MV-4-11 (cell line): ENCODE data around the gene ODF4.

Experiments used
- DNase-seq: peaks from one replicate; lab custom pipeline; 2025; lab: John Stamatoyannopoulos, UW

Gene ODF4

GRCh38 chr17:8339540-8339939 lies at the start of gene ODF4:
ODF4 (plus strand) TSS chr17:8339840; CDS start chr17:8340052, 212 bp downstream.
- DNase-seq, result no peak

GRCh38 chr17:8290043-8290442 lies 49.6 kb upstream of the ODF4 start:
- DNase-seq, result no peak

DNA sequence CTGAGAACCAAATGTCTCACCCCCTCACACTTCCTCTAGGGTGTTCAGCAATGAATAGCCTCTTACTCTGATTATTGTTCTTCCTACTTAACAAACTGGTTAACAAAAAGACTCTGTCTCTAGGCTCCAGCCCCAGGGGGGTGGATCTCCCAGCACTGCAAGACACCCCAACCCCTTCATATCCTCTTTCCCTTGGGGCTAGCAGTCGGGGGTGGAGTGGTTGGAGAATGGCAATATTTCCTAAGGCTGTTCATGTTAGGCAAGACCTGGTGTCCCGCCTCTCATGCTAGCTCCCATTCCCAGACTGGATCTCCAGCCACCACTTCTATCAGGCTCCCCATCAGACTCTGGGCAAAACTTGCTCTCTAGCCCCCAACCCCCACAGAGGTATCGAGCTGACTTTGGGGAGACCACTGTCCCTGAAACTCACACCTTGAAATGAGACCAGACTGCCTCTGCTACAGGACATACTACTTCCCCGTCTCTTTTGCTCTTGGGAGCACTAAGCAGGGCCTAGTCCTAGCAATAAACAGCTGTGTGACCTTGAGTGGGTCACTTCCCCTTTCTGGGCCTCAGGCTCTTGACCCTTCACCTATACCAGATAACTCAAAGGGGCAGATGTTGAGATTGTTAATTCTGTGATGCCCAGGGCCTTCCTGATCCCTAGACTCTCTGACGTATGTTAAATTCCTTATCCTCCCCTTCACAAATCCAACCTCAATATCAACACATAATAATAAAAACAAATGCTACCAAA lies 46.8 kb upstream of the ODF4 start:
- peak; percentile 75 for DNase-seq

GRCh38 chr17:8294361-8294760 lies 45.3 kb upstream of the ODF4 start:
- no peak for DNase-seq

DNA sequence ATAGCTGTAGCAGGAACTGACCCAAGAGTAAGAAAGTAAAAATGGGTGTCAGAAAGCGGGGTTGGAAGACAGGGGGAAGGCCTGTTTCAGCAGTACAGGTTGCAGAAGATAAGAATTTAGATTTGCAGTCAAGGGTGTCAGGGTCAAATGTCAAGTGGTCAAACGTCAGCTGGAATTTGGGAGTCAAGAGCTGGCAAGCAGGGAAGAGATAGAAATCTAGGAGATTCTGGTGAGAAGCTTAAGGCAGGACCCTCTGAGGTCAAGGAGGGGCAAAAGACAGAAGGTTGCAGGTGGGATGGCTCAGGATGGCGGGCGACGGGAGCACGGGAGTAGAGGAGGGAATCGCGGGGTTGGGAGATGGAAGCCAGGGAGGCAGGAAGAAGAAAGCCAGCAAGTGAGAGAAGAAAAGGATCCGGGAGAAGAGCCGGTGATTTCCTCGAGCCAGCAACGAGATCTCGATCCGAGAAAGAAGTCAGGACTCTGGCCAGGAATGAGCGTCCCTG lies 44.8 kb upstream of the ODF4 start:
- DNase-seq, result no peak

DNA sequence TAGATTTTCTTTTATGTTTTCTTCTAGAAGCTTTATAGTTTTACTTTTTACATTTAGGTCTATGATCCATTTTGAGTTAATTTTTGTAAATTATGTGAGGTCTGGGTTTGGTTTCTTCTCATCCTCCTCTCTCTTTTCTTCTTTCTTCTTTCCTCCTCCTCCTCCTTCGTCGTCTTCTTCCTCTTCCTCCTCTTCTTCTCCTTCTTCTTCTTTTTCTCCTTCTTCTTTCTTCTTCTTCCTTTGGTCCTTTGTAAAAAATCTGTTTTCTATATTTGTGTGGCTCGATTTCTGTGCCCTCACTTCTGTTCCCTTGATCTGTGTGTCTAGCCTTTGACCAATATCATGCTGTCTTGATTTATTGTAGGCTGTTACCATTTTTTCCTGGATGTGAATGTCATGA lies 39.4 kb upstream of the ODF4 start:
- DNase-seq, result no peak

- DNase-seq, result peak; percentile 49
Observed at GRCh38 chr17:8300627-8301242, 38.9 kb upstream of the ODF4 start.

DNA sequence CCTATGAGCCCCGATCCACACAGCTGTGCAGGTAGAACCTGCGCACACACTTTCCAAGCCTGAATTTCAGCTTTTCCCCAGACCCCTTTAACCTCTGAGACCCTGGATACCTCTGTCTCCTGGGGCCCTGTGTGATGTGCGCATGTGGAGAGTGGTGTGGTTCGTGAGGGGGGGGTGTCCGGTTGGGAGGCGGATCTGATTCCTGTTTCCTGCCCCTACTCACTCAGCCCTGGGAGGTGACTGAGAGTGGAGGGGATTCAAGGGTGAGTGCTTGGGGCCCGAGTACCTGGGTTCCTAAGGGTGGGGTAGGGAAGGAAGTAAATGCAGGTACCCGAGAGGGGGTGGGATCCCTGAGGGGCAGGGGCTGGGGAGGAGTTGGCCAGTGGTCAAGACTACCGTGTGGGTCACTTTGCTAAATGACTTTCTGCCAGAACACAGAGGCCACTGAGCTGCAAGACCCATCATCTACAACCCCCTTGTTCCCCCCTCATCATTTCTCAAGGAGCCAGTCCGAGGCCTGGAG lies 29.0 kb upstream of the ODF4 start:
- no peak for DNase-seq

DNA sequence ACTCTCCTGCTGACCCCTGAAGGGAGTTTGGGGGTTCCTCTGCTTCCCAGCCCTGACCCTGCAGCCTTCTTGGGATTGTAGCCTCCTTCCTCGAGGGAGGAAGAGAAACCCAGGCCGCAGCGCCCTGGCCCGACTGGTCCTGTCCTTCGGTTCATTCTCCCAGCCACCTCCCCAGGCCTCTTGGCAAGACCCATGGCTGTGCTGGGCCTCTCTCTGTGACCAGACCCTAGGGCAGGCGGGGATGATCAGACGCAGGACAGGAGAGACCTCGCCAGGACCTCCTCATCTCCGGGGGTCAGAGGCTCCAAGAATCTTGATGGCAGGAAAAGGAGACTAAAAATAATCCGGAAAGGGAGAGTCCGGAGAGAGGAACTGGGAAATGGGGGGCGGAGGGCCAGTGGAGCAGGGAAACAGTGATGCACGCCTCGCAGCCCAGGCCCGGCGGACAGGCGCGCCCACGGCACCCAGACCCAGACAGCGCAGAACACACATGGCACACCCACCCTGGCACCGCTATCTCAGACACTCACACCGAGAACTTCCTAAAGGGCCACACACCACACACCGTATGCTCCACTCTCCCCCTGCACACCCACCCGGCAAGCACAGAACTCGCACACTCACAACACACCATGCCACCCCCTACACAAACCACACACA lies 28.4 kb upstream of the ODF4 start:
- DNase-seq, result no peak

DNA sequence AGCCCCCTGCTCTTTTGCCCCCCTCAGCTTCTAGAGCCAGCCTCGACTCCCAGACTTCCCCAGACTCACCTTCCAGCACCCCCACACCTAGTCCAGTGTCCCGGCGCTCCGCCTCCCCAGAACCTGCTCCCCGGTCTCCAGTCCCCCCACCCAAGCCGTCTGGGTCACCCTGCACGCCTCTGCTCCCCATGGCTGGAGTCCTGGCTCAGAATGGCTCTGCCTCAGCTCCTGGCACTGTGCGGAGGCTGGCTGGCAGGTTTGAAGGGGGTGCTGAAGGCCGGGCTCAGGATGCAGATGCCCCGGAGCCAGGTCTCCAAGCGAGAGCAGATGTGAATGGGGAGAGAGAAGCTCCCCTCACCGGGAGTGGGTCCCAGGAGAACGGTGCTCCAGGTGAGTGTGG lies 27.4 kb upstream of the ODF4 start:
- no peak for DNase-seq

GRCh38 chr17:8312726-8313600 lies 26.7 kb upstream of the ODF4 start:
- DNase-seq, result no peak

- no peak for DNase-seq
Observed at GRCh38 chr17:8314797-8315763, 24.6 kb upstream of the ODF4 start.

DNA sequence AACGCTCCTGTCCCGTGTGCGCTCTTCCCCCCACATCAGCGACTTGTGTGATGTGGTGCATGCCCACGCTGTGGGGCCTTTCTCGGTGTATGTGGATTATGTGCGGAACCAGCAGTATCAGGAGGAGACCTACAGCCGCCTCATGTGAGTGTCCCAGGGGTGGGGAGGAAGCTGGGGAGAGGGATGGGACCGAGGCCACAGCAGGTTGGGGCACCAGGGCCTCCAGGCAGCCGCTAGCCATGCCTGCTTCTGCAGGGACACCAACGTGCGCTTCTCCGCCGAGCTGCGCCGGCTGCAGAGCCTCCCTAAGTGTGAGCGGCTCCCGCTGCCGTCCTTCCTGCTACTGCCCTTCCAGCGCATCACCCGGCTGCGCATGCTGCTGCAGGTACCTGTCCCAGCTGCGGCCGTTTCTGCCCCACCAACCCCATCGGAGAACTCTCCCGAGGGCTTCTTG lies 23.8 kb upstream of the ODF4 start:
- no peak for DNase-seq

- no peak for DNase-seq
Observed at GRCh38 chr17:8318010-8318935, 21.4 kb upstream of the ODF4 start.

DNA sequence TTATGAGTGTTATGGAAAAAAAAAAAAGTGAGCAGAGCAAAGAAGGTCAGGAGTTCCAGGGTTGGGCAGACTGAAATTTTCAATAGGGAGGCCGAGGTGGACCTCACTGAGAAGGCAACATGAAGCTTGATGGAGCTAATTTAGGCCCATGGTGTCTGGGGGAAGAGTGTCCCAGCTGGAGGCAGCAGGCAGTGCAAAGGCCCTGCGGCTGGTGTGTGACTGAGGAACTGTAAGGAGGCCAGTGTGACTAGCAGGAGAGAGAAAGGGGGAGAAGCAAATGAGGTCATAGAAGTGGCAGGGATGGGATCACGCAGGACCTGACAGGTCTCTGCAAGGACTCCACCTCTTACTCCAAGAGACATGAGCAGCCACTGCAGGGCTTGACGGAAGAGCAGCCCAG lies 19.4 kb upstream of the ODF4 start:
- DNase-seq, result no peak

GRCh38 chr17:8320990-8321389 lies 18.6 kb upstream of the ODF4 start:
- no peak for DNase-seq

GRCh38 chr17:8322061-8322460 lies 17.6 kb upstream of the ODF4 start:
- DNase-seq, result no peak

DNA sequence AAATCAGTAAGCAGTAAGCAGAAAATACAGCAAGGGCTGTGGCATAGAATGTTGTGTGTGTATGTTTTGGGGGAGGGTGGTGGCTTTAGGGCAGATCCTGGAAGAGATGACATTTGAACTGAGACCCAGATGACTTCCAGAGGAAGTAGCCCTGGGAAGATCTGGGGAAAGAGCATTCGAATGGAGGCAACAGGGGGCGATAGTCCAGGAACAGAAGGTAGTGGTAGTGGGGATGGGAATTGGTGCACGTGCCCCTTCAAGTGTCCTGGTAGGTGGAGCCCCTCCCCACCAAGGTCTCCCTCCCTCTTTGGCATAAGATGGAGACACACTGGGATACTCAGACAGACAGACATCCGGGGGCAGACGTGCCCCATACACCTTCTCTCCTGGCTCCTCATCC lies 15.5 kb upstream of the ODF4 start:
- no peak for DNase-seq

DNA sequence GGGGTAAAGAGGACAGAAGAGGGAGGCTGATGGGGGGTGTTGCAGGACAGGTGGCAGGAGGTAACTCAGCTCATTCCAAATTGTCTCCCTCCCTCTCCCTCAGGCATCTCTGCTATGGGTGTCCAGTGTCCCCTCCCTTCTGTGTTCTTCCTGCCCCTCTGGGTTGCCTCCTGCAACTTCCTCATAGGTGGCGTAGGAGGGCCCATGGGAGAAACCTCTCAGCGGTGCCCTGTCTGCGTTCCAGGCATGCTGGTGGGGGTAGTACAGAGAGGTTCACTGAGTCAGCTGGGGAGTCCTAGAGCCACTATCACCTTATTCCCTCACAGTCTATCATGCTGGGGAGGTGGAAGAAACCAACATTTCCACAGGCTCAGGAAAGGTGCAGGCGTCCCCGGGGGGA lies 14.7 kb upstream of the ODF4 start:
- DNase-seq, result peak; percentile 12
